ENCODE results near the gene MLF2.

Gene MLF2

DNA sequence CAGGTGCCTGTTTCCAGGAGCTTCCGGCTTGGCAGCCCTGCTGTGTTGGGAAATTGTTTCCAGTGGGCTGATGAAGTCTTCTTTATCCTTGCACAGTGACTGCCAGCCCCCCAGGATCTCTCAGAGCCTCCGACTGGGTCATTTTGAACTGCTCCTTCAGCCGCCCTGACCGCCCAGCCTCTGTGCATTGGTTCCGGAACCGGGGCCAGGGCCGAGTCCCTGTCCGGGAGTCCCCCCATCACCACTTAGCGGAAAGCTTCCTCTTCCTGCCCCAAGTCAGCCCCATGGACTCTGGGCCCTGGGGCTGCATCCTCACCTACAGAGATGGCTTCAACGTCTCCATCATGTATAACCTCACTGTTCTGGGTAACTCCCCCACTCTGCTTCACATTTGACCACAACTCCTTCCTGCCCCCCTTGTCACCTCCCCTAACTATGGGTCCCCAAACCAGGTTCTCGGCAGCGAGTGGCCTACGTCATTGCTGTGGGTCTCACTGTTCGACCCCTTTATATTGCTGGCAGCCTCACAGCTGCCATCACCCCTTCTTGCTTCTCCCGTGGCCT, 21.6 kb upstream of the MLF2 start:
- Histone ChIP-seq H3K9ac (no peak overlapping the region), H3K36me3 (ENCODE audit: control insufficient read depth, insufficient read depth, low read length) (no peaks in the 10 kb centered on the region)
- TF ChIP-seq, protein P1, sequence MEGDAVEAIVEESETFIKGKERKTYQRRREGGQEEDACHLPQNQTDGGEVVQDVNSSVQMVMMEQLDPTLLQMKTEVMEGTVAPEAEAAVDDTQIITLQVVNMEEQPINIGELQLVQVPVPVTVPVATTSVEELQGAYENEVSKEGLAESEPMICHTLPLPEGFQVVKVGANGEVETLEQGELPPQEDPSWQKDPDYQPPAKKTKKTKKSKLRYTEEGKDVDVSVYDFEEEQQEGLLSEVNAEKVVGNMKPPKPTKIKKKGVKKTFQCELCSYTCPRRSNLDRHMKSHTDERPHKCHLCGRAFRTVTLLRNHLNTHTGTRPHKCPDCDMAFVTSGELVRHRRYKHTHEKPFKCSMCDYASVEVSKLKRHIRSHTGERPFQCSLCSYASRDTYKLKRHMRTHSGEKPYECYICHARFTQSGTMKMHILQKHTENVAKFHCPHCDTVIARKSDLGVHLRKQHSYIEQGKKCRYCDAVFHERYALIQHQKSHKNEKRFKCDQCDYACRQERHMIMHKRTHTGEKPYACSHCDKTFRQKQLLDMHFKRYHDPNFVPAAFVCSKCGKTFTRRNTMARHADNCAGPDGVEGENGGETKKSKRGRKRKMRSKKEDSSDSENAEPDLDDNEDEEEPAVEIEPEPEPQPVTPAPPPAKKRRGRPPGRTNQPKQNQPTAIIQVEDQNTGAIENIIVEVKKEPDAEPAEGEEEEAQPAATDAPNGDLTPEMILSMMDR (IDR thresholded peaks at IDR 0.05): no peak

DNA sequence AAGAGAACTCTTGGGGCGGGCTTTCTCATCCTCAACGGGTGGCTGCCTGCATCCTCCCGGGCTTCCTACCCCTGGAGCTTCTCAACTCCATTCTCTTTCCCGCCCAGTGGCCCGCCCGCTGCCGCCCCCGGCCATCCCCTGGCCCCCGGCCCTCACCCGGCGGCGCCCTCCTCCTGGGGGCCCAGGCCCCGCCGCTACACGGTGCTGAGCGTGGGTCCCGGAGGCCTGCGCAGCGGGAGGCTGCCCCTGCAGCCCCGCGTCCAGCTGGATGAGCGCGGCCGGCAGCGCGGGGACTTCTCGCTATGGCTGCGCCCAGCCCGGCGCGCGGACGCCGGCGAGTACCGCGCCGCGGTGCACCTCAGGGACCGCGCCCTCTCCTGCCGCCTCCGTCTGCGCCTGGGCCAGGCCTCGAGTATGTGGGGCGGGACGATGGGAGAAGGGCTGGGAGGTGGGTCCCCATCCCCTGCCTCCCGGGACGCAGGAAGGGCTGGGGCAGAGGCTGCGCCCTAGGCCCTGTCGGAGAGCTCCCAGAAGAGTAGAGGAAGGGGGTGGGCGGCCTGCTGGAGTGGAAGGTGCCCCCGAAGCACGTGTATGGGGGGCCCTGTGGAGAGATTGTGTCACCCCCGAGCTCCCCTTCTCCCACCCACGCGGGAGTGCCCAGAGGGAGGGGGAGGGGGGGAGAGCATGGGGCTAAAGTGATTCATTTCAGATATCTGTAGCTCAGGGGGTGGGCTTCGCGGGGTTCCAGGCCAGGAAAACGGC, 20.8 kb upstream of the MLF2 start:
- peaks cover 28% of the 10 kb centered on the region for H3K4me1 ChIP-seq
- no peak overlapping the region for H3K4me3 ChIP-seq (ENCODE audit: low read depth, low read length)

More for the DNA sequence above, 21.6 kb upstream of the MLF2 start:
- H3K4me3 ChIP-seq (ENCODE audit: low read depth, low read length): no peak overlapping the region
- no peak overlapping the region for H3K4me2 ChIP-seq (ENCODE audit: low read length)
- no peaks in the 10 kb centered on the region for H3K9me3 ChIP-seq (ENCODE audit: control insufficient read depth, low read length)
- H3K79me2 ChIP-seq: no peaks in the 10 kb centered on the region
- no peak overlapping the region for H2AFZ ChIP-seq
- no peaks in the 10 kb centered on the region for H3K27me3 ChIP-seq (ENCODE audit: control insufficient read depth, insufficient read depth, low read length)
- H3K4me1 ChIP-seq: peaks cover 23% of the 10 kb centered on the region
- H3K27ac ChIP-seq: no peak overlapping the region

DNA sequence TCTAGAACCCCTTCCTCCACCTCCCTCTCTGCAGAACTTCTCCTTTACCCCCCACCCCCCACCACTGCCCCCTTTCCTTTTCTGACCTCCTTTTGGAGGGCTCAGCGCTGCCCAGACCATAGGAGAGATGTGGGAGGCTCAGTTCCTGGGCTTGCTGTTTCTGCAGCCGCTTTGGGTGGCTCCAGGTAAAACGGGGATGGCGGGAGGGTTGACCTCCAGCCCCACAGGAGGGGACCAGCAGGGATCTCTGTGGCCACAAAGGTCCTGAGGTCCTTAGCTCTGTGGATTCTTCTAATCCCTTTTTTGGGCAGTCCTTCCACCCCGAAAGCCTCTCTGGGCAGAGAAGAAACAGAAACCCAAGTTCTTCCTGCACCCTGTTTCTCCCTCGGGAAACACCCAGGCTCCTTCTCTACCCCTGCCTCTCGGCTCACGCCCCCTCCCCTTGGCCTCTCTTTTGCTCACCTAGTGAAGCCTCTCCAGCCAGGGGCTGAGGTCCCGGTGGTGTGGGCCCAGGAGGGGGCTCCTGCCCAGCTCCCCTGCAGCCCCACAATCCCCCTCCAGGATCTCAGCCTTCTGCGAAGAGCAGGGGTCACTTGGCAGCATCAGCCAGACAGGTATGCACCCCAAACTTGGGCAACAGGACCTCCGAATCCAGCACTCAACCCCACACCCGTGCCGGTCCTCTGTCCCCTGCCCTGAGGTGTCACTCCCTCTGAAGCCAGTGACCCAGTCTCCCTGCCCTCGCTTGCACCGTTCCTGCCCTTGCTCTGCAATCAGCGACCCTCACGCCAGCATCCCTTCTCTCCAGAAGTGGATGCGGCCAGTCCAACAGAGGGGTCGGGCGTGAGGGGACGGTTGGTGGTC, 20.0 kb upstream of the MLF2 start:
- Histone ChIP-seq H3K4me3 (ENCODE audit: low read depth, low read length) (no peak overlapping the region), H3K9ac (no peak overlapping the region), H3K36me3 (ENCODE audit: control insufficient read depth, insufficient read depth, low read length) (no peaks in the 10 kb centered on the region), H2AFZ (no peak overlapping the region), H3K4me2 (ENCODE audit: low read length) (no peak overlapping the region), H3K4me1 (peaks cover 32% of the 10 kb centered on the region), H3K79me2 (no peaks in the 10 kb centered on the region), H3K9me3 (ENCODE audit: control insufficient read depth, low read length) (no peaks in the 10 kb centered on the region), H3K27me3 (ENCODE audit: control insufficient read depth, insufficient read depth, low read length) (no peaks in the 10 kb centered on the region), H3K27ac (no peak overlapping the region)
- TF ChIP-seq, protein P1 (IDR thresholded peaks at IDR 0.05): no peak

More for the DNA sequence above, 20.8 kb upstream of the MLF2 start:
- Histone ChIP-seq H3K4me2 (ENCODE audit: low read length) (no peak overlapping the region), H3K27me3 (ENCODE audit: control insufficient read depth, insufficient read depth, low read length) (no peaks in the 10 kb centered on the region), H3K79me2 (no peaks in the 10 kb centered on the region), H3K36me3 (ENCODE audit: control insufficient read depth, insufficient read depth, low read length) (no peaks in the 10 kb centered on the region), H3K9ac (no peak overlapping the region), H2AFZ (no peak overlapping the region), H3K27ac (no peak overlapping the region), H3K9me3 (ENCODE audit: control insufficient read depth, low read length) (no peaks in the 10 kb centered on the region)
- TF ChIP-seq, protein P1 (IDR thresholded peaks at IDR 0.05): no peak

DNA sequence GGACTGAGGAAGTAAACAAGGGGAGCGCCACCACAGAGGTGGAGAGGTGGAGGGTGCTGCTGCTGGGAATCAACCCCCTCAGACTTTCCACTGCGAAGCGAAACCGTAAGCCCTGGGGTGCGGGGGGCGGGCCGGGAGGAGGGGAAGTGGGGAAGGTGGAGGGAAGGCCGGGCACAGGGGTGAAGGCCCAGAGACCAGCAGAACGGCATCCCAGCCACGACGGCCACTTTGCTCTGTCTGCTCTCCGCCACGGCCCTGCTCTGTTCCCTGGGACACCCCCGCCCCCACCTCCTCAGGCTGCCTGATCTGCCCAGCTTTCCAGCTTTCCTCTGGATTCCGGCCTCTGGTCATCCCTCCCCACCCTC, 19.4 kb upstream of the MLF2 start, which contains the start of gene LAG3:
Gene LAG3 (plus strand): TSS at position 190 of the 365 bp plus-strand sequence. CDS start 333 bp downstream, outside the sequence.
- H2AFZ ChIP-seq: no peak within 1 kb of the TSS
- H3K4me3 ChIP-seq (ENCODE audit: low read depth, low read length): no peak within 1 kb of the TSS
- no peak within 1 kb of the TSS for H3K9ac ChIP-seq
- H3K4me2 ChIP-seq (ENCODE audit: low read length): no peak within 1 kb of the TSS
- H3K9me3 ChIP-seq (ENCODE audit: control insufficient read depth, low read length): no peaks in the 10 kb centered on the region
- H3K4me1 ChIP-seq: peaks cover 27% of the 10 kb centered on the region
- peak within 1 kb of the TSS; percentile 50 for H3K27ac ChIP-seq
- H3K27me3 ChIP-seq (ENCODE audit: control insufficient read depth, insufficient read depth, low read length): no peaks in the 10 kb centered on the region
- H3K79me2 ChIP-seq: peaks cover 4% of the 10 kb centered on the region
- TF ChIP-seq, protein P1 (IDR thresholded peaks at IDR 0.05): no peak
- H3K36me3 ChIP-seq (ENCODE audit: control insufficient read depth, insufficient read depth, low read length): no peaks in the 10 kb centered on the region
